NCI-H146 (cell line): ENCODE results near the gene USP32.
"Not testable (repeated sequence)": the region's sequence is repeated elsewhere in the genome, so short reads cannot be mapped to it uniquely, and the experiment has no call there.

Experiments
- DNase-seq: peaks from one replicate; lab custom pipeline; 2025; lab: John Stamatoyannopoulos, UW

USP32 gene

DNA sequence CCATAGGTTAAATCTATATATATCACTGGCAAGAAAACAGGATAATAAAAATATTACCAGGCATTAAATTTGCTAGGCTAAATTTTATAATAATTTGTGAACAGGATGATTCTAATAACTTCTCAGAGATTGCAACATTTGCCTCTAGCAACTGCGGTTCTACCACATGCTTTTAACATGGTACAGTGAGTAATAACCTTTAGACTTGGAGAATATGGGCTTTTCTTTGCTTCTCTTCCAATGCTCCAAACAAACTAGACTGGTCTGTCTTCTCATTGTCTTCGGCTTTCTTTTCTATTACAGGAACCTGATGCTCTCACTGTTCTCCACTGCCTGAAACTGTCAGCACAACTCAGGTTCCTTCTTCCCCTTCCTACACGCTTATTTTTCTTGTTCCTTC lies 161.6 kb downstream of the USP32 start:
- no peak for DNase-seq

DNA sequence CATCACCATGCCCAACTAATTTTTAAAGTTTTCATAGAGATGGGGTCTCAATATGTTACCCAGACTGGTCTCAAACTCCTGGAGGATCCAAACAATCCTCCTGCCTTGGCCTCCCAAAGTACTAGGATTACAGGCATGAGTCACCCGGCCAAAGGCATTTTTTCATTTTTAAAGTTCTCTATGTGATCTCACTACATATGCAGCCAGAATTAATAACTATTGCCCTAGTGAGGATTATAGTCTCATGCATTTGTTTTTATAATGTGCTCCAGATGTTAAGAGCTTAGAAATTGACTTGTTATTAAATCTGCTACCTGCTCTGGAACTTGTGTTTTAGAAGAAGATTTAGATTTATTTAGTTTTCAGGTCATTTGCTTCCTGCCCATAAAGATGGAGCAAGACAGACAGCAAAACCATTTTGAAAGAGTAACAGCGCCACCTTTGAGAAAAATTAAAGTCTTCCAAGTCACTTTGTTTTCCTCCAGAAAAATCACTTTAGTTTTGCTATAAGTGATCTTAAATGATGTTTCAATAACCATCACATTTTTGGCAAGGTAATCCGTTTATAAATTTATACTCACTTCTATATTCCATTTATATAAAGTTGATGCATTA lies 162.6 kb downstream of the USP32 start:
- no peak for DNase-seq

DNA sequence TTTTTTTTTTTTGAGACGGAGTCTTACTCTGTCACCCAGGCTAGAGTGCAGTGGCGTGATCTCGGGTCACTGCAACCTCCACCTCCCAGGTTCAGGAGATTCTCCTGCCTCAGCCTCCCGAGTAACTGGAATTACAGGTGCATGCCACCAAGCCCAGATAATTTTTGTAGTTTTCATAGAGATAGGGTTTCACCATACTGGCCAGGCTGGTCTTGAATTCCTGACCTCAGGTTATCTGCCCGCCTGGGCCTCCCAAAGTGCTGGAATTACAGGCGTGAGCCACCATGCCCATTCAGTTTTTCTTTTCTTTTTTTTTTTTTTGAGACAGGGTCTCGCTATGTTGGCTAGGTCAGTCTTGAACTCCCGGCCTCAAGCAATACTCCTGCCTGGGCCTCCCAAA lies 164.7 kb downstream of the USP32 start:
- not testable (repeated sequence) for DNase-seq

- DNase-seq = no peak
Measured at GRCh38 chr17:60224064-60224463, 167.9 kb downstream of the USP32 start.

GRCh38 chr17:60223456-60223855 lies 168.5 kb downstream of the USP32 start:
- DNase-seq = no peak

GRCh38 chr17:60218774-60219173 lies 173.2 kb downstream of the USP32 start:
- DNase-seq = not testable (repeated sequence)

DNA sequence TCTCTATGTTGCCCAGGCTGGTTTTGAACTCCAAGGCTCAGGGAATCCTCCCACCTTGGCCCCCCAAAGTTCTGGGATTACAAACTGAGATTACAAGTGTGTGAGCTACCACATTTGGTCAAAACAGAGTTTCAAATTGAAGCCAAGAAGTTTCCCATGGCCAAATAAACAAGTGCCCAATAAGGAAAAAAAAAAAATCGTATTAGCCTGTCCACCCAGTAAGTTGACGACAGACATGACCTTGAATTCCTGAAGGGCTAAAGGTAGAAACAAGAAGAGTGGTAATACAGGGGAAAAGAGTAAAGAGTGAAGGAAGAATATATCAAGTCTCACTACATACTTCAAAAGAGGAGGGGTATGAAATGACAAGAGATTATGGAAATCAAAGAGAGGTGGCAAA lies 176.0 kb downstream of the USP32 start:
- not testable (repeated sequence) for DNase-seq

- not testable (repeated sequence) for DNase-seq
Measured at GRCh38 chr17:60211282-60211681, 180.7 kb downstream of the USP32 start.

DNA sequence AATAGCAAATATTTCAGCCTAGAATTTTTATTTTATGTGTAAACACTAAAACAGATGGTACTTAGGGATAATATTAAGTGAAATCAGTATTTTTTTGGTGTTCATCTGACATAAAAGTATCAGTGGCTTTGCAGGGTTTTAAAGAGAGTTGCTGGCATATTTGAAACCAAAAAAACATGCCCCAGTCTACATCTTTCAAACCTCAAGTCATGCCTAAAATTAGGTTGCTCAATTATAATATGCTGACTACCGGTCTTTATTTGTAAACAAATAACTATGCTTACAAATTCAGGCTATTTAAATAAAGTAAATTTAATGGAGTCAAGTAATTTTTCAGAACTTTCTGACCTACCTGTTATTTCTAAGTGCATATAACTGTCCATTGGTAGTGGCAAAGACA lies 183.6 kb downstream of the USP32 start:
- DNase-seq = not testable (repeated sequence)

- DNase-seq = not testable (repeated sequence)
Measured at GRCh38 chr17:60205782-60206181, 186.2 kb downstream of the USP32 start.

DNA sequence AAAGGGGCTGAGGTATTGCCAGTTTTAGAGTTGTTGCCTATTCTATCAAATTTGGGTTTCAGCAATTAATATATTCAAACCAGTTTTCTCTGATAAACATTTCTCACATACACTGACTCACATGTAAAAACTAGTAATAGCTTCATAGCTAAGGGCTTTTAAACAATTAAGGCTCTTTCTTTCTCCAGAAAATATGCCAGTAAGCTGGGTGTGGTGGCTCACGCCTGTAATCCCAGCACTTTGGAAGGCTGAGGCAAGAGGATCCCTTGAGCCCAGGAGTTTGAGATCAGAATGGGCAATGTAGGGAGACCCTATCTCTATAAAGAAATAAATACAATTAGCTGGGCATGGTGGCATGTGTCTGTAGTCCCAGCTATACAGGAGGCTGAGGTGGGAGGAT lies 193.3 kb downstream of the USP32 start:
- not testable (repeated sequence) for DNase-seq

- DNase-seq = not testable (repeated sequence)
Measured at GRCh38 chr17:60194141-60194540, 197.8 kb downstream of the USP32 start.

GRCh38 chr17:60193482-60193881 lies 198.5 kb downstream of the USP32 start:
- DNase-seq = no peak

DNA sequence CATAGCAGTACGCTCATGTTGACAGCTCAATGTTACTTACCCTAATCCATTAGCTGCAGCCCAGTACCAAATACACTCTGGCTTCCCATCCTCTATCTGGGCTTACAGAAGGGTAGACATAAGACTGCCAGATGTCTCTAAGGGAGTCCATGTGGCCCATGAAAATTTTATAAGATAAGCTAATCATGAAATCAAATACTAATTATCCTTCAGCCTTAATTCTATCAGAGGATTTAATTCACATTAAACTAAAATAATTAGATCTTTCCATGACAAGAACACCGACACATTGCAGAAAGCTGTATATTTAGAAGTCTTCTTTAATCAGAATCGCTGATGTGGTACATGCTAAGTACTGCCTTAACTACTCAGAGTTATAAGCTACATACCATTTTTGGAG lies 198.9 kb downstream of the USP32 start:
- DNase-seq = not testable (repeated sequence)

GRCh38 chr17:60190032-60190431 lies 201.9 kb downstream of the USP32 start:
- DNase-seq = not testable (repeated sequence)

- DNase-seq = no peak
Measured at GRCh38 chr17:60188759-60189158, 203.2 kb downstream of the USP32 start.

- not testable (repeated sequence) for DNase-seq
Measured at GRCh38 chr17:60186846-60187745, 204.8 kb downstream of the USP32 start.

DNA sequence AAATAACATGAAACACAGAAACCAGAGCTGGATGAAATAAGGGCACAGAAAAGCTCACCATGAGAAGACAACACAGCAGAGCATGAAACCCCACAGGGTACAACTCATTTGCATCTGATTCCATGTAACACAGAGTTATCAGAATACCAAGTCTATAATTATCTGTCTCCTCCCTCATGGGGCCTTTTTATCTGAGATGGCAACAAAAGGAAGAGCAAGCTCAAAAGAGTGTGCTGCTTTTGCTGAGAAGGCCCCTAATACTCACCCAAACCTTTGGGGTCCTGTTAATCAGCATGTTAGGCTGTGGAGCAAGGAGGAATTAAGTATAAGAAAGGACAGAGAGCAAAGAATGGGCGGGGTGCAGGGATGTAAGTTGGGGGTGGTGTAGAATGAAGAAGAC lies 205.6 kb downstream of the USP32 start:
- DNase-seq = not testable (repeated sequence)

DNA sequence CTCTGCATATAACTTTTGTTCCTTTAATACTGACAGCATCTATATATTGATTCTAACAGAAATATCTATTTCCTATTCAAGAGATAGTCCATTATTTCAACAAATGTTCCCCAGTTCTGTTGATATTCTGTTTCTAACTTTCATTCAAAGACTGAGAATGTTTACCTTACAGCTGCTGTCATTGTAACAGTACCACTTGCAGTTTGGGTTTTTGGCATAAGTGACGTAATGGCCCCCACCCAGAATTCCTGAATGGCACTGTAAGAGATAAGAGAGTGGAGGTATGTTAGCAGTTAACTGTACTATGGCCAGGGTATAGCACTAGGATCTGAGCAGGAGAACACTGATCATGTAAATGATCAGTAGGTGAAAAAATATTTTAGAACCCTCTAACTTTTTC lies 211.6 kb downstream of the USP32 start:
- DNase-seq = not testable (repeated sequence)

DNA sequence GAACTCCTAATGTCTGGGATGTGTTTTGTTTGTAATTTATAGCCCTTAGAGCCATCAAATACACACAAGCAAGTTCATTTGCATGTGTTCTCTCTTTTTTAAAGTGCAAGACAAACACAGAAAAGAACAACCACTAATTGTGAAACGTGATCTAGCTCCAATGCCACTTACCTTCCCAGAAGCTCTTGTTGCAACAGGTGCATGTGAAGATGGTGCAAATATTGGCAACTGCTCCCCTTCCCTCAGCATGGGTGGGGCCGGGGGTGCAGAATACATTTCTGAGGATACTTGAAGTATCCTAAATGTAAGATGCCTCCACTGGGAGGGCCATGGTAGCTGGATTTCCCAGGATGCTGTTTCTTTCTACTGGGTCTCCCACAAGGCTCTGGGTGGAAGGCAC lies 213.8 kb downstream of the USP32 start:
- DNase-seq = peak; percentile 24

DNA sequence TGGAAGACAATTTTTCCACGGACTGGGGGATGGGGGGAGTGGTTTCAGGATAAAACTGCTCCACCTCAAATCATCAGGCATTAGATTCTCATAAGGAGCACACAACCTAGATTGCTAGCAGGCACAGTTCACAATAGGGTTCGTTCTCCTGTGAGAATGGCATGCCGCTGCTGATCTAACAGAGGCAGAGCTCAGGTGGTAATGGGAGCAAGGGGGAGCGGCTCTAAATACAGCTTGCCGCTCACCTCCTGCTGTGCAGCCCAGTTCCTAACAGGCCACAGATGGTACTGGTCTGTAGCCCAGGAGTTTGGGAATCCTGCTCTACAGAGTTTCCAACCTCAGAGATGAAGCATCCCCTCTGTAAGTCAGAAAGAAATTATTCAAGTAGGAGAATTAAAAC lies 215.2 kb downstream of the USP32 start:
- not testable (repeated sequence) for DNase-seq

DNA sequence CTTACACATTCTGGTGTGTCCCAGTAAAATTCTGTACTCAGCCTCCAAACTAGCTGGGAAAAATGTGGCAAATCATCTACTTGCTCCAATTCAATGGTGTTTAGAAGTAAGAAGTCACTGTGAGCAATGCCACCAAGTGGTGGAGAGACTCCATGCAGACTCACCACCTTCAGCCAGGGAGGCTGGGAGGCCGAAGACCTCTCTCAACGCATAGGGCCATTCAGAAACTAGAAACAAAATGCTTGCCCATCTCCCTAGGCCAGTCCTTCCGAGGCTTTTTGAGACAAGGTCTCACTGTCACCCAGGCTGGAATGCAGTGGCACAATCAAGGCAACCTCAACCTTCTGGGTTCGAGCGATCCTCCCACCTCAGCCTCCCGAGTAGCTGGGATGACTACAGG lies 217.2 kb downstream of the USP32 start:
- DNase-seq = not testable (repeated sequence)

DNA sequence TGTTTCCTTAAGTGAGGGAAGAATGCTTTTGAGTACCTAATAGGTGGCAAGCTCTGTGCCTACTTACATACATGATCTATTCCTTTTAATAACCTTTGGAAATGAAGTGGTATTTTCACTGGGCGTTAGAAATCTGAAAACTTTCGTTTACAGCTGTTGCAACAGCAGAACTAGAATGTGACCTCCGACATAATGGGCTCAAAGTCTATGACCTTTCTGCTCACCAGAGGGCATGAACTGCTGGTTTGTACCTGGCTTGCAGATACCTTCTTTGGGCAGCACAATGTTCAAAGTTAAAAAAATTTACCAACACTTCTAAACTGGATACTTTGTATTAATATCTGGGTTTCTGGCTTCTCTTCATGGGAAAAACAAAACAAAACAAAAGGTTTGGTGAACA lies 217.9 kb downstream of the USP32 start:
- no peak for DNase-seq
